HG02973 (cell line): Measurements from ENCODE around the gene WNT7B.

Experiments
- ATAC-seq: cut with Tn5 transposase; IDR thresholded peaks from one replicate; pipeline ENCODE4 v1.9.1; 2021; ENCODE audit warnings: moderate library complexity; ENCODE audit not compliant: unreplicated experiment

WNT7B gene

GRCh38 chr22:45879552-45879949, 97.4 kb downstream of the WNT7B start:
- no peak for ATAC-seq

- ATAC-seq, result no peak
Observed at GRCh38 chr22:45878901-45879551, 97.9 kb downstream of the WNT7B start.

- ATAC-seq, result no peak
Observed at GRCh38 chr22:45878051-45878781, 98.7 kb downstream of the WNT7B start.

- ATAC-seq, result no peak
Observed at GRCh38 chr22:45877651-45878050, 99.3 kb downstream of the WNT7B start.

DNA sequence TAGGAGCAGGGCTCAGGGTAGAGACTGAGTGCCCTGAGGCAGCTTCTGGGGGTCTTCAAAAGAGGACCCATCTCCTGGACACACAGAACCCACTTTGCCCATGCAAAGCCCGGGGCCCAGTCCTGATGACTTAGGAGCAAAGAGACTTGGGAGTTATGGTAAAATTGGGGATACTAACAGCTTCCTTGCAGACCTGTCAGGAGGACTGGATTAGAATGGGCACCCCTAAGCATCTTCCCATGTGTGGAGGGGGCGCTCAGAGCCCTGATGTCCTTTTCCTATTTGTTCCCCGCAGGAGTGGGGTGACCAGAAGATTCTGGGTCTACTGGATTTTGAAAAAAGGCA, 100.0 kb downstream of the WNT7B start:
- ATAC-seq, result no peak

DNA sequence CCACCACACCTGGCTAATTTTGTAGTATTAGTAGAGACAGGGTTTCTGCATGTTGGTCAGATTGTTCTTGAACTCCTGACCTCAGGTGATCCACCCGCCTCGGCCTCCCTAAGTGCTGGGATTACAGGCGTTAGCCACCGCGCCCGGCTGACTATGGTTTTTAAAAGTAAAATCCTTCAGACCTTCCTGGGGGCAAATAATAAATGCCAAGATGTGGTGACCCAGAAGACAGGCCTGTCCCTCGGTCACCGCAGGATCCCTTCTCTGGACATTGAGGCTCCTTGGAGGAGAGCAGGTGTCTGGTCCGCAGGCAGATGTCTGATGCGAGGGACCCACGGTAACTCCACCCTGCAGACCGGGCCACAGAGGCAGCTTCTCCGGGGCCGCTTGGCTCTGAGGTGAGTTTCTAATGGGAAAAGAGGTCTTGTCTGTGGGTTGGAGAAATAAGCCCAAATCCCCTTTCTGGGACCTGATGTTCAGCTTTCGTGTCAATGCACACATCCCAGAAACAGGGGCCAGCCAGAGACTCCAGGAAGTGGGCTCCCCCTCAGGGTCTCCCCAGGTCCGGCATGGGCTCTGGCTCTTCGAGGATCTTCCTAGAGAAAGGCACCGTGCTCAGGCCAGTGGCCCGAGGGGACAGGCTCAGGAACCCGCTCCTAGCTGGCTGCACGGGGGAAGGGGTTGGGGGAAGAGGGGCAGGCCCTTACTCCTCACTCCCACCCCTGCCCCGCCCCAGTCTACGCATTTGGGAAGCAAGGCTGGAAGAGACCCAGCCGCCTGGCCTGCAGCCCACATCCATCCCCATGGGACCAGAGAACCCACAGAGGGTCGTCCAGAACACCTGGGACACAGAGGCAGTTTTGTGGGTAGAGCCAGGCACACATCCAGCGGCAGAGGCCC, 100.6 kb downstream of the WNT7B start:
- ATAC-seq, result no peak

DNA sequence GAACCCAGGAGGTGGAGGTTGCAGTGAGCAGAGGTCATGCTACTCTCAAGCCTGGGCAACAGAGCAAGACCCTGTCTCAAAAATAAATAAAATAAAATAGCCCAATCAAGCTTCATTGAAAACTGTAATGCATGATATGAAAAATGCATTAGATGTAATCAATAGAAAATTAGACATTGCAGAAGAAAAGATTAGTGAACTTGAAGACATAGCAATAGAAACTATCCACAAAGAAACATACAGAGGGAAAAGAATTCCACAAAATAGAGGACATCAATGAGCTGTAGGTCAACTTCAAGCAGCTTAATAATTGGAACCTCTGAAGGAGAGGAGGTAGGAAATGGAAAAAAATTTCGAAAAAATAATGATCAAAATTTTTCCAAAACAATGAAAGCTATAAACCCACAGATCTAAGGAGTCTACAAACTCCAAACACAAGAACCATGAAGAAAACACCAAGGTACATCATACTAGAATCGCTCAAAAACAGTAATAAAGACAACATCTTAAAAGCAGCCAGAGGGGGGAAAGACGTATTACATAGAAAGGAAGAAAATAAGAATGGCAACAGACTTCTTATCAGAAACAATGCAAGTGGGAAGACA, 104.2 kb downstream of the WNT7B start:
- ATAC-seq, result no peak

DNA sequence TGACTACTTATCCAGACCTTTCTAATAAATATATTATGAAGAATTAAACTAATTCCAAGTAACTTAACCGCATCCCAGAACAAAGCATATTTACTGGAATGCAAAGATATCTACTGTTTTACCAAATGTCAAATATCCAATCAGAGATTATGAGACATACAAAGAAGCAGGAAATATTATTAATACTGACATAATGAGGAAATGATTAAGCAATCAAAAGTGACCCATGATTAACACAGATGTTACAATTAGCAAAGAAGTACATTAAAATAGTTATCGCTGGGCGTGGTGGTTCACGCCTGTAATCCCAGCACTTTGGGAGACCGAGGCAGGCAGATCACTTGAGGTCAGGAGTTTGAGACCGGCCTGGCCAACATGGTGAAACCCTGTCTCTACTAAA, 105.2 kb downstream of the WNT7B start:
- ATAC-seq, result no peak
